Measurements from ENCODE around the gene GADD45GIP1. TPM values are rescaled to one million over a fixed set of nuclear protein-coding genes. Genes with fewer than 3 reads are reported as not detected.
"Not testable (repeated sequence)": the region's sequence is repeated elsewhere in the genome, so short reads cannot be mapped to it uniquely, and the experiment has no call there.

GADD45GIP1 gene
- total RNA-seq, 1 experiment from 2014 or later = 35.9 TPM

GRCh38 chr19:12918253-12918652, 38.8 kb downstream of the GADD45GIP1 start:
- POLR2A ChIA-PET = no interaction called here
- Histone ChIP-seq H3K4me1 (ENCODE audit: control insufficient read depth in 1 of 2, insufficient read depth in 2 of 2, low read length in 2 of 2) (peaks cover 0 to 10% of the 10 kb centered on the region in 2 experiments; a peak in 2 of 4 replicates), H2AFZ (ENCODE audit: low read depth, low read length, poor library complexity, severe bottlenecking) (no peak overlapping the region), H3K79me2 (ENCODE audit: insufficient read depth, low read length) (no peaks in the 10 kb centered on the region), H3K36me3 (ENCODE audit: control insufficient read depth in 1 of 2, insufficient read depth in 2 of 2, low read length in 2 of 2) (peaks cover 8 to 11% of the 10 kb centered on the region in 2 experiments; a peak in 3 of 4 replicates), H3K9me3 (ENCODE audit: control insufficient read depth in 1 of 2, insufficient read depth in 1 of 2, low read depth in 1 of 2, low read length in 2 of 2) (no peaks in the 10 kb centered on the region), H3K4me3 (replicated peaks in 1 of 2; ENCODE audit: low read depth in 1 of 2, low read length in 2 of 2) (no peak overlapping the region), H3K9ac (ENCODE audit: low read length) (no peak overlapping the region), H3K9me2 (ENCODE audit: insufficient read depth) (no peaks in the 10 kb centered on the region), H3K4me2 (ENCODE audit: low read length) (no peak overlapping the region), H3K27me3 (ENCODE audit: insufficient read depth, low read length) (no peaks in the 10 kb centered on the region), H4K20me1 (ENCODE audit: insufficient read depth) (no peaks in the 10 kb centered on the region), H3K27ac (ENCODE audit: low read depth, low read length) (no peak overlapping the region)
- TF ChIP-seq, protein P1, sequence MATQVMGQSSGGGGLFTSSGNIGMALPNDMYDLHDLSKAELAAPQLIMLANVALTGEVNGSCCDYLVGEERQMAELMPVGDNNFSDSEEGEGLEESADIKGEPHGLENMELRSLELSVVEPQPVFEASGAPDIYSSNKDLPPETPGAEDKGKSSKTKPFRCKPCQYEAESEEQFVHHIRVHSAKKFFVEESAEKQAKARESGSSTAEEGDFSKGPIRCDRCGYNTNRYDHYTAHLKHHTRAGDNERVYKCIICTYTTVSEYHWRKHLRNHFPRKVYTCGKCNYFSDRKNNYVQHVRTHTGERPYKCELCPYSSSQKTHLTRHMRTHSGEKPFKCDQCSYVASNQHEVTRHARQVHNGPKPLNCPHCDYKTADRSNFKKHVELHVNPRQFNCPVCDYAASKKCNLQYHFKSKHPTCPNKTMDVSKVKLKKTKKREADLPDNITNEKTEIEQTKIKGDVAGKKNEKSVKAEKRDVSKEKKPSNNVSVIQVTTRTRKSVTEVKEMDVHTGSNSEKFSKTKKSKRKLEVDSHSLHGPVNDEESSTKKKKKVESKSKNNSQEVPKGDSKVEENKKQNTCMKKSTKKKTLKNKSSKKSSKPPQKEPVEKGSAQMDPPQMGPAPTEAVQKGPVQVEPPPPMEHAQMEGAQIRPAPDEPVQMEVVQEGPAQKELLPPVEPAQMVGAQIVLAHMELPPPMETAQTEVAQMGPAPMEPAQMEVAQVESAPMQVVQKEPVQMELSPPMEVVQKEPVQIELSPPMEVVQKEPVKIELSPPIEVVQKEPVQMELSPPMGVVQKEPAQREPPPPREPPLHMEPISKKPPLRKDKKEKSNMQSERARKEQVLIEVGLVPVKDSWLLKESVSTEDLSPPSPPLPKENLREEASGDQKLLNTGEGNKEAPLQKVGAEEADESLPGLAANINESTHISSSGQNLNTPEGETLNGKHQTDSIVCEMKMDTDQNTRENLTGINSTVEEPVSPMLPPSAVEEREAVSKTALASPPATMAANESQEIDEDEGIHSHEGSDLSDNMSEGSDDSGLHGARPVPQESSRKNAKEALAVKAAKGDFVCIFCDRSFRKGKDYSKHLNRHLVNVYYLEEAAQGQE (IDR thresholded peaks at IDR 0.05; ENCODE audit: low read depth) = no peak
- TF ChIP-seq SIN3A (IDR thresholded peaks at IDR 0.05; ENCODE audit: low read depth) (no peak), CEBPB (IDR thresholded peaks at IDR 0.05; ENCODE audit: low read depth) (no peak), JUND (IDR thresholded peaks at IDR 0.05) (no peak), EZH2 (IDR thresholded peaks at IDR 0.05) (no peak), POLR2A (IDR thresholded peaks at IDR 0.05; ENCODE audit: borderline replicate concordance, extremely low read depth, insufficient read depth, insufficient read length) (no peak), SP1 (IDR thresholded peaks at IDR 0.05; ENCODE audit: low read depth) (no peak), ZFX (IDR thresholded peaks at IDR 0.05) (no peak), POLR2AphosphoS5 (IDR thresholded peaks at IDR 0.05; ENCODE audit: low read depth, low read length) (no peak), FOSL1 (IDR thresholded peaks at IDR 0.05; ENCODE audit: low read depth) (no peak), YY1 (IDR thresholded peaks at IDR 0.05; ENCODE audit: extremely low read depth, insufficient replicate concordance, low read depth, low read length) (no peak), SRF (IDR thresholded peaks at IDR 0.05; ENCODE audit: low read depth) (no peak), ATF3 (IDR thresholded peaks at IDR 0.05) (no peak)
- TF ChIP-seq, protein P2, sequence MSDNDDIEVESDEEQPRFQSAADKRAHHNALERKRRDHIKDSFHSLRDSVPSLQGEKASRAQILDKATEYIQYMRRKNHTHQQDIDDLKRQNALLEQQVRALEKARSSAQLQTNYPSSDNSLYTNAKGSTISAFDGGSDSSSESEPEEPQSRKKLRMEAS (IDR thresholded peaks at IDR 0.05) = no peak
- TF ChIP-seq, protein P3, sequence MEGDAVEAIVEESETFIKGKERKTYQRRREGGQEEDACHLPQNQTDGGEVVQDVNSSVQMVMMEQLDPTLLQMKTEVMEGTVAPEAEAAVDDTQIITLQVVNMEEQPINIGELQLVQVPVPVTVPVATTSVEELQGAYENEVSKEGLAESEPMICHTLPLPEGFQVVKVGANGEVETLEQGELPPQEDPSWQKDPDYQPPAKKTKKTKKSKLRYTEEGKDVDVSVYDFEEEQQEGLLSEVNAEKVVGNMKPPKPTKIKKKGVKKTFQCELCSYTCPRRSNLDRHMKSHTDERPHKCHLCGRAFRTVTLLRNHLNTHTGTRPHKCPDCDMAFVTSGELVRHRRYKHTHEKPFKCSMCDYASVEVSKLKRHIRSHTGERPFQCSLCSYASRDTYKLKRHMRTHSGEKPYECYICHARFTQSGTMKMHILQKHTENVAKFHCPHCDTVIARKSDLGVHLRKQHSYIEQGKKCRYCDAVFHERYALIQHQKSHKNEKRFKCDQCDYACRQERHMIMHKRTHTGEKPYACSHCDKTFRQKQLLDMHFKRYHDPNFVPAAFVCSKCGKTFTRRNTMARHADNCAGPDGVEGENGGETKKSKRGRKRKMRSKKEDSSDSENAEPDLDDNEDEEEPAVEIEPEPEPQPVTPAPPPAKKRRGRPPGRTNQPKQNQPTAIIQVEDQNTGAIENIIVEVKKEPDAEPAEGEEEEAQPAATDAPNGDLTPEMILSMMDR (IDR thresholded peaks at IDR 0.05 in 2 of 3, conservative IDR thresholded peaks at IDR 0.05 in 1 of 3; ENCODE audit: borderline replicate concordance in 1 of 3, insufficient read depth in 1 of 3, low read depth in 2 of 3, low read length in 2 of 3) = no peak
- BruUV-seq (replicated peaks) = no TSS peak
- DNase-seq (ENCODE audit: low read depth, low spot score) (no peak), ATAC-seq (no peak)
- CTCF ChIA-PET = no interaction called here
- intact Hi-C loops (cut with micrococcal nuclease) = no loop called here
- RAD21 ChIA-PET (ENCODE audit: low non-redundant PET in 1 of 2, low total read pairs in 2 of 2, uncharacterized antibody in 2 of 2, unreplicated experiment in 2 of 2) = no interaction called here

DNA sequence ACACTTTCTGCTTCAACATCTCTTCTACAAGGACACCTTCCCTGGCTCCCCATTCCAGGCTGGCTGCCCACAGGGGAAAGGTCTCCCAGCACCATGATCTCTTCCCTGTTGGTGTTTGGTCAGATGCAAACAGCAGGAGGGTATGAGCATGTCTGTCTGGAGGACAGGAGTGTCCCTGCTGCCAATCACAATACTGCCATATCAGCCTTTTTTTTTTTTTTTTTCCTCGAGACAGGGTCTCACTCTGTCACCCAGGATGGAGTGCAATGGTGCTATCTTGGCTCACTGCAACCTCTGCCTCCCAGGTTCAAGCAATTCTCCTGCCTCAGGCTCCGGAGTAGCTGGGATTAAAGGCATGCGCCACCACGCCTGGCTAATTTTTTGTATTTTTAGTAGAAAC, 41.2 kb downstream of the GADD45GIP1 start:
- DNase-seq (ENCODE audit: low read depth, low spot score); H3K27ac ChIP-seq (ENCODE audit: low read depth, low read length); H3K9ac ChIP-seq (ENCODE audit: low read length); BruUV-seq (replicated peaks); H2AFZ ChIP-seq (ENCODE audit: low read depth, low read length, poor library complexity, severe bottlenecking); H3K27me3 ChIP-seq (ENCODE audit: insufficient read depth, low read length); ATAC-seq; CTCF ChIA-PET; H3K36me3 ChIP-seq (ENCODE audit: control insufficient read depth in 1 of 2, insufficient read depth in 2 of 2, low read length in 2 of 2); intact Hi-C loops (cut with micrococcal nuclease); H3K79me2 ChIP-seq (ENCODE audit: insufficient read depth, low read length); H4K20me1 ChIP-seq (ENCODE audit: insufficient read depth); H3K4me1 ChIP-seq (ENCODE audit: control insufficient read depth in 1 of 2, insufficient read depth in 2 of 2, low read length in 2 of 2); H3K9me3 ChIP-seq (ENCODE audit: control insufficient read depth in 1 of 2, insufficient read depth in 1 of 2, low read depth in 1 of 2, low read length in 2 of 2); H3K4me2 ChIP-seq (ENCODE audit: low read length); H3K4me3 ChIP-seq (replicated peaks in 1 of 2; ENCODE audit: low read depth in 1 of 2, low read length in 2 of 2); RAD21 ChIA-PET (ENCODE audit: low non-redundant PET in 1 of 2, low total read pairs in 2 of 2, uncharacterized antibody in 2 of 2, unreplicated experiment in 2 of 2); H3K9me2 ChIP-seq (ENCODE audit: insufficient read depth): not testable (repeated sequence)
- POLR2A ChIA-PET = interaction anchor here (1.0 kb wide), 1 partner anchor 38 kb away, joined by 3 read pairs; no protein-coding TSS in a partner anchor
